ENCODE data around the gene SMR3A.

- TF ChIP-seq CTCF (IDR thresholded peaks at IDR 0.05) (no peak), POLR2A (IDR thresholded peaks at IDR 0.05) (no peak)
These were observed 22.6 kb upstream of the SMR3A start for GRCh38 chr4:70337886-70338420.

All from adrenal gland (tissue), 5 donors.